Mesothelial cell of epicardium (in vitro differentiated cells): Measurements from ENCODE around the gene SLC12A5. TPM values are rescaled to one million over a fixed set of nuclear protein-coding genes. Genes with fewer than 3 reads are reported as not detected.

ENCODE experiments used
- DNase-seq, 2 experiments: peaks; one replicate each; pipeline ENCODE4 v3.0.0; 2021; ENCODE audit warnings: low spot score in 2 of 2; ENCODE audit not compliant: unreplicated experiment in 2 of 2
- H3K27ac Mint-ChIP-seq: 2 replicates; pipeline ENCODE4 v1.8.0; 2021; ENCODE audit warnings: mixed read lengths
- H3K27me3 Mint-ChIP-seq: 2 replicates; pipeline ENCODE4 v1.8.0; 2021; ENCODE audit warnings: low read depth, mixed read lengths
- H3K36me3 Mint-ChIP-seq: 2 replicates; pipeline ENCODE4 v1.8.0; 2021; ENCODE audit warnings: mixed read lengths
- H3K4me1 Mint-ChIP-seq: 2 replicates; pipeline ENCODE4 v1.8.0; 2021; ENCODE audit warnings: mixed read lengths
- H3K4me3 Mint-ChIP-seq: 2 replicates; pipeline ENCODE4 v1.8.0; 2021; ENCODE audit warnings: mild to moderate bottlenecking, moderate library complexity, mixed read lengths
- H3K9me3 Mint-ChIP-seq: 2 replicates; pipeline ENCODE4 v1.8.0; 2021; ENCODE audit warnings: mixed read lengths
- total RNA-seq: library from RNA; stranded (reverse); gene quantifications from 3 replicates; pipeline ENCODE4 v1.2.1, GENCODE V29; 2021
- TF ChIP-seq, protein P1 (sequence below): fragments of 200-600 bp; sonication (generic); IDR thresholded peaks from one replicate; pipeline ENCODE4 v1.5.0; 2021; ENCODE audit warnings: antibody characterized with exemption; ENCODE audit not compliant: unreplicated experiment

The SLC12A5 gene
- total RNA-seq, 1 donor from 2014 or later, result 6.9 TPM

DNA sequence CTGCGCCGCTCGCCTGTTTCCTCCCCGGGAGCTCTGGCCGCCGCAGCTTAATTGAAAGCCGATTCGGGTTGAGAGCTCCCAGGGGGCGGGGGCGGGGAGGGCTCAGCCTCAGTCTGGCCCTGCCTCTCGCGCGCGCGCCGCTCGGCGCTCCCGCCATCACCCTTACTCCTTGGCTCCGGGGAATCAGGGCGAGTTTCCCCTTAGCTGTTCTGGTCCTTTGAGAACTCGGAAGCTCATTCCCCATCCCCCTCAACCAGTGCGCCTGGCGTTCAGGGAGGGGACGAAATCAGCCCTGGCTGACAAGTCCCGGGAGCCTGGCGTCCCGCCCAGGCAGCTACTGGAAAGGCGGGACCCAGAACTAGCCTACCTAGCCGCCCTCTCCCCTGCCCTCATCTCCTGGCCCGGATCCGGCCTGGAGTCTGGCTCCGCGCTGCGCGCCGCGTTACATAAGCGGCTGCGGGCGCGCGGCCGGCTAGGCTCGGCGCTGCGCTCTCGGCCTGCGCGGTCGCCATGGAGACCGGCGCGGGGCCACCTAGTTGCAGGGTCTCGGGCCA lies 2.8 kb downstream of the SLC12A5 start:
- Mint-ChIP-seq H3K4me3 (no peak overlapping the region), H3K4me1 (peaks cover 2% of the 10 kb centered on the region)

DNA sequence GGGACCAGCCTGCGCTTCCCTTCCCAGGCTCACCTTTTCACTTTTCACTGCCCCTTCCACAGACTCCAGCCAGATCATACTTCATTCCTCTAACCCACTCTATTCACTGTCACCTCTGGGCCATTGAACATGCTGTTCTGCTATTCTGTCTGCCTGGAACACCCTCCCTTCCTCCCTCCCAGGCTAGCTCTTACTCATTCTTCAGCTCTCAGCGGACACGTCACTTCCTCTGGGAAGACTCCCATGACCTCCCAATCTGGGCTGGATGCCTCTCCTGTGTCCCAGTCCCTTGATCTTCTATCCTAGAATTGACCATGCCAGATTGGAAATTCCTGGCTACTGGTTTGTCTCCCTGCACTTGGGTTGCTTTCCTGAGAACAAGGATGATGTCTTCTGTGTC lies 5.0 kb downstream of the SLC12A5 start:
- H3K4me3 Mint-ChIP-seq, result no peak overlapping the region
- H3K27me3 Mint-ChIP-seq, result peaks cover 99% of the 10 kb centered on the region
- no peak overlapping the region for H3K27ac Mint-ChIP-seq
- H3K4me1 Mint-ChIP-seq, result peaks cover 2% of the 10 kb centered on the region
- no peaks in the 10 kb centered on the region for H3K36me3 Mint-ChIP-seq
- DNase-seq, result no peak
- TF ChIP-seq, protein P1, sequence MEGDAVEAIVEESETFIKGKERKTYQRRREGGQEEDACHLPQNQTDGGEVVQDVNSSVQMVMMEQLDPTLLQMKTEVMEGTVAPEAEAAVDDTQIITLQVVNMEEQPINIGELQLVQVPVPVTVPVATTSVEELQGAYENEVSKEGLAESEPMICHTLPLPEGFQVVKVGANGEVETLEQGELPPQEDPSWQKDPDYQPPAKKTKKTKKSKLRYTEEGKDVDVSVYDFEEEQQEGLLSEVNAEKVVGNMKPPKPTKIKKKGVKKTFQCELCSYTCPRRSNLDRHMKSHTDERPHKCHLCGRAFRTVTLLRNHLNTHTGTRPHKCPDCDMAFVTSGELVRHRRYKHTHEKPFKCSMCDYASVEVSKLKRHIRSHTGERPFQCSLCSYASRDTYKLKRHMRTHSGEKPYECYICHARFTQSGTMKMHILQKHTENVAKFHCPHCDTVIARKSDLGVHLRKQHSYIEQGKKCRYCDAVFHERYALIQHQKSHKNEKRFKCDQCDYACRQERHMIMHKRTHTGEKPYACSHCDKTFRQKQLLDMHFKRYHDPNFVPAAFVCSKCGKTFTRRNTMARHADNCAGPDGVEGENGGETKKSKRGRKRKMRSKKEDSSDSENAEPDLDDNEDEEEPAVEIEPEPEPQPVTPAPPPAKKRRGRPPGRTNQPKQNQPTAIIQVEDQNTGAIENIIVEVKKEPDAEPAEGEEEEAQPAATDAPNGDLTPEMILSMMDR, result no peak
- no peaks in the 10 kb centered on the region for H3K9me3 Mint-ChIP-seq

More for the DNA sequence above, 2.8 kb downstream of the SLC12A5 start:
- Mint-ChIP-seq H3K27me3 (peaks cover 98% of the 10 kb centered on the region), H3K9me3 (no peaks in the 10 kb centered on the region), H3K36me3 (no peaks in the 10 kb centered on the region), H3K27ac (no peak overlapping the region)
- DNase-seq, result no peak
- TF ChIP-seq, protein P1, result no peak

DNA sequence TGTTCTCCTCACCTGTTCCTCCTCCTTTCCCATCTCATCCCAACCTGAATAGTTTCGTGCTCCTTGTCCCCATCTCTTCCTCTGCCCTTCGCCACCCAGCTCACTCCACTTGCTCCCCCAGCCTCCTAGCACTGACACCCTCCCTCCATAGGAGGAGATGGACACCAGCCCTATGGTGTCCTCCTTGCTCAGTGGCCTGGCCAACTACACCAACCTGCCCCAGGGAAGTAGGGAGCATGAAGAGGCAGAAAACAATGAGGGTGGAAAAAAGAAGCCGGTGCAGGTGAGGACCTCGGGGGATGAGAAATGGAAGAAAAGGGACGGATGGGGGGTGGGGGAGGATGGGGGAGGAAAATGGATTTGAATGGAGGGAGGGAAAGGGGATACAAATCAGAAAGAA lies 6.2 kb downstream of the SLC12A5 start:
- TF ChIP-seq, protein P1, result no peak
- Mint-ChIP-seq H3K27me3 (peaks cover 88% of the 10 kb centered on the region), H3K27ac (no peak overlapping the region), H3K4me3 (no peak overlapping the region), H3K4me1 (no peaks in the 10 kb centered on the region), H3K9me3 (no peaks in the 10 kb centered on the region), H3K36me3 (no peaks in the 10 kb centered on the region)
- no peak for DNase-seq

DNA sequence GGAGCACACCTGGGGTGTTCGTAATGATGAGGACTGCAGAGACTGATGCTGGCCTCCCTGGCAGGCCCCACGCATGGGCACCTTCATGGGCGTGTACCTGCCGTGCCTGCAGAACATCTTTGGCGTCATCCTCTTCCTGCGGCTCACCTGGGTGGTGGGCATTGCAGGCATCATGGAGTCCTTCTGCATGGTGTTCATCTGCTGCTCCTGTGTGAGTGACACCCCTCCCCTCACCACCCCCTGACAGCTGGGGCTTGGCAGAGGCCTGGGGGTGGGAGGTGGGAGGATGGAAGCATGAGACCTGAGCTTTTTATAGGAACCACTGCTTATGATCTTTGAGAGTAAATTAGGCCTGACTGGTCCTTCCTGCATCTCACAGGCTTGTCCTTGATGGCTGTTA lies 6.7 kb downstream of the SLC12A5 start:
- Mint-ChIP-seq H3K27me3 (peaks cover 86% of the 10 kb centered on the region), H3K4me1 (no peaks in the 10 kb centered on the region)

DNA sequence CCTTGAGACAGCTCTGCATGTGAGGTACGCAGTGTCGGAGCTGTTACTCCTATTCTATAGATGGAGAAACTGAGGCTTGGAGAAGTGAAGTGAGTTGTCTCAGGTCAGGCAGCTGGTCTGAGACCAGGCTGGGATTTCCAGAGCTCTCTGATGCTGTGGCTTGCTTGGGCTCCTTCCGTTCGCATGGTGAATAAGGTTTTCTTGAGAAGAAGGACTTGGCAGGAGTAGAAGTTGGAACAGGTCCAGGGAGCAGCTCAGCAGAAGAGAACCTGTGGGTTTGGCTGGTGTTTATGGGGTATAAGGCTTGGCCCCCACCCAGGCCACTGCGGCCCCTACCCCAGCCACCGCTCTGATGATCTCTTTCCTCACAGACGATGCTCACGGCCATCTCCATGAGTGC lies 7.4 kb downstream of the SLC12A5 start:
- DNase-seq, result no peak
- TF ChIP-seq, protein P1, result no peak
- Mint-ChIP-seq H3K4me1 (no peaks in the 10 kb centered on the region), H3K4me3 (no peak overlapping the region), H3K9me3 (no peaks in the 10 kb centered on the region), H3K27me3 (peaks cover 85% of the 10 kb centered on the region), H3K27ac (no peak overlapping the region), H3K36me3 (no peaks in the 10 kb centered on the region)

More for the DNA sequence above, 6.7 kb downstream of the SLC12A5 start:
- TF ChIP-seq, protein P1, result no peak
- no peak overlapping the region for H3K27ac Mint-ChIP-seq
- no peaks in the 10 kb centered on the region for H3K36me3 Mint-ChIP-seq
- H3K4me3 Mint-ChIP-seq, result no peak overlapping the region
- no peaks in the 10 kb centered on the region for H3K9me3 Mint-ChIP-seq
- no peak for DNase-seq

DNA sequence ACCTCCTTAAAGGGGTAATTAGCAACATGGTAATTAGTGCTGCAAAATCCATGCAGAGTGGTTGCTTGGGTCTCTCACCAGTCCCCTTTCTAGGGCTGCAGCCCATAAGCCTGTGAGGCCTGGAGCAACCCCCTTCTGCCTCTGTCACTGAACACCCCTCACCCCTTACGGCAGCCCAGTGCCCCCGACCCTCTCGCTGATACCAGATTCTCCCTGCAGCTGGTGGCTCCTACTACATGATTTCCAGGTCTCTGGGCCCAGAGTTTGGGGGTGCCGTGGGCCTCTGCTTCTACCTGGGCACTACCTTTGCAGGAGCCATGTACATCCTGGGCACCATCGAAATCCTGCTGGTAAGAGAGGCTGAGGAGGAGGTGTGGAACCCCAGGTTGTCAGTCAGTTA lies 8.0 kb downstream of the SLC12A5 start:
- Mint-ChIP-seq H3K27ac (no peak overlapping the region), H3K4me1 (no peaks in the 10 kb centered on the region), H3K4me3 (no peak overlapping the region), H3K9me3 (no peaks in the 10 kb centered on the region), H3K27me3 (peaks cover 85% of the 10 kb centered on the region), H3K36me3 (no peaks in the 10 kb centered on the region)
- TF ChIP-seq, protein P1, result no peak
- no peak for DNase-seq
